Occipital lobe (tissue), 2 donors: ENCODE data around the gene UIMC1. TPM values are rescaled to one million over a fixed set of nuclear protein-coding genes. Genes with fewer than 3 reads are reported as not detected.

Experiments used
- DNase-seq: peaks from one replicate; lab custom pipeline; 2025; lab: John Stamatoyannopoulos, UW
- total RNA-seq: library from RNA; depleted of rRNA; stranded (reverse); fragments of >200 nt; gene quantifications from one replicate; pipeline ENCODE4 v1.2.3, GENCODE V29; 2014

UIMC1 gene
- total RNA-seq, 1 donor from 2014 or later, result 66.6 TPM

GRCh38 chr5:176886336-176887251 lies 120.0 kb downstream of the UIMC1 start:
- DNase-seq, result no peak

- no peak for DNase-seq
Measured at GRCh38 chr5:176884571-176884890, 122.0 kb downstream of the UIMC1 start.

- DNase-seq, result no peak
Measured at GRCh38 chr5:176883700-176884570, 122.6 kb downstream of the UIMC1 start.

GRCh38 chr5:176882567-176882903 lies 124.0 kb downstream of the UIMC1 start:
- no peak for DNase-seq

GRCh38 chr5:176881816-176882566 lies 124.6 kb downstream of the UIMC1 start:
- no peak for DNase-seq

GRCh38 chr5:176881021-176881749 lies 125.4 kb downstream of the UIMC1 start:
- DNase-seq, result no peak

- DNase-seq, result no peak
Measured at GRCh38 chr5:176880366-176881020, 126.1 kb downstream of the UIMC1 start.

GRCh38 chr5:176879663-176880361 lies 126.8 kb downstream of the UIMC1 start:
- DNase-seq, result no peak

GRCh38 chr5:176878906-176879662 lies 127.5 kb downstream of the UIMC1 start:
- no peak for DNase-seq

- DNase-seq, result no peak
Measured at GRCh38 chr5:176878463-176878862, 128.1 kb downstream of the UIMC1 start.

- no peak for DNase-seq
Measured at GRCh38 chr5:176877793-176878331, 128.7 kb downstream of the UIMC1 start.

GRCh38 chr5:176876506-176877431 lies 129.8 kb downstream of the UIMC1 start:
- no peak for DNase-seq

- DNase-seq, result no peak
Measured at GRCh38 chr5:176875783-176876505, 130.6 kb downstream of the UIMC1 start.

GRCh38 chr5:176875014-176875550 lies 131.5 kb downstream of the UIMC1 start:
- DNase-seq, result no peak

- no peak for DNase-seq
Measured at GRCh38 chr5:176874198-176874780, 132.3 kb downstream of the UIMC1 start.

GRCh38 chr5:176873541-176874172 lies 132.9 kb downstream of the UIMC1 start:
- no peak for DNase-seq
